Activated gamma-delta T cell (primary cell): ENCODE data around the gene SASH3.
A peak's percentile ranks its signal among the peaks of the same experiment; 100 is the strongest.
"Not testable (repeated sequence)": the region's sequence is repeated elsewhere in the genome, so short reads cannot be mapped to it uniquely, and the experiment has no call there.

Source experiments
- DNase-seq: peaks from one replicate; lab custom pipeline; 2025; lab: John Stamatoyannopoulos, UW
- total RNA-seq, 2 donors: gene quantifications; one replicate each; lab custom pipeline; 2026; lab: John Stamatoyannopoulos, UW

Gene SASH3
- total RNA-seq = 146 to 250 reads per million in 2 donors

DNA sequence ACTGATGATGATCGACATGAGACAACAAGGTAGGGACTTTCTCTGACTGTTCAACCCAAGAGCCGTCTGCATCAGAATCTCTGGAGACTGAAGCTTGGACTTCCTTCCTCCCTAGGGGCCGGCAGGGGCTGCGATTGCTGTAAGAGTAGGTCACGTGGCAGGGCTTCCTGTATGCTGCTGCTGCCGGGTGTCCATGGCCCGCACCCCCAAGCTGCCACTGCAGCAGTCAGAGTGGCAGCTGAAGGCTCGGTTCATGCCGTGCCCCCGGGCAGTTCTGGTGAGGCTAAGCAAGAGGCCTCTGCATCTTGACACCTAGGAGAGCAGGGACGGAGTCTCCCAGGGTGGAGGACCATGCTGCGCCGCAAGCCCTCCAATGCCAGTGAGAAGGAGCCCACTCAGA, at the start of gene SASH3:
Gene SASH3, plus strand, starts transcription at position 203 of the 400 bp plus-strand sequence. Its CDS starts 149 bp downstream, at position 352.
- peak; percentile 39 for DNase-seq

DNA sequence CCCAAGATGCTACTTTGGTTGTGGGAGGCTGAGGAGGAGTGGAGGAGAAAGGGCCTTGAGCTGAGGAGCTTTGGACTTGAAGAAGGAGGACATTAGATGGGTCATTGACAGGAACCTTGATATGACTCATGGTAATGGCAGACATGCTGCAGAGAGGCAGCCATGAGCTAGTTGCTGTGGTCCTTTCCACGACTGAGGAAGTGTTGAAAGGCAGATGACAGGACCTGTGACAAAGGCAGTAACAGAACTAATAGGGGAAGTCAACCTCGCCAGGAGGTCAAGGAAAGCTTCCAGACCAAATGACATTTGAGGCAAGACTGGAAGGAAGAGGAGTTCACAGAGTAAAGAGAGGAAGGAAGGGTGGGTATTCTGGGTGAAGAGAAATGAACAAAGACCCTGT, 48.5 kb upstream of the SASH3 start:
- DNase-seq = no peak

DNA sequence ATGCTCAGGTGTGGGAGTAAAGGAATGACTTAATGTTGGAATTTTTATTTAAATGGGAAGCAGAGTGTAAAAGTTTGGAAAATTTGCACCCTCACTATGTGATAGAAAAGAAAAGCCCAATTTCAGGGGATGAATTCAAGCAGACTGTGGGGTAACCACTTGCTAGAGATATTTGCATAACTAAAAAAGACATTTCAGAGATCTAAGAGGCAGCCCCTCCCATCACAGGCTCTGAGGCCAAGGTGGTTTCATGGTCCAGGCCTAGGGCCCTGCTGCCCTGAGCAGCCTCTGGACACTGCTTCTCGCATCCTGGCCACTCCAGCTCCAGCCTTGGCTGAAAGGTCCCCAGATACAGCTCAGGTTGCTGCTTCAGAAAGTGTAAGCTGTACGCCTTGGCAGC, 46.9 kb upstream of the SASH3 start:
- no peak for DNase-seq

DNA sequence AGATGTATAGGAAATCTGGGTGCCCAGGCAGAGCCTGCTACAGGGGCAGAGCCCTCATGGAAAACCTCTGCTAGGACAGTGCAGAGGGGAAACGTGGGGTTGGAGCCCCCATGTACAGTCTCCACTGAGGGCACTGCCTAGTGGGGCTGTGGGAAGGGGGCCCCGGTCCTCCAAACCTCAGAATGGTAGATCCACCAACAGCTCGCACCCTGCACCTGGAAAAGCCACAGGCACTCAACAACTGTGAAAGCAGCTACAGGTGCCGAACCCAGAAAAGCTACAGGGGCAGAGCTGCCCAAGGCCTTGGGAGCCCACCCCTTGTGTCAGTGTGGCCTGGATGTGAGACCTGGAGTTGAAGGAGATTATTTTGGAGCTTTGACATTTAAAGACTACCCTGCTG, 46.4 kb upstream of the SASH3 start:
- no peak for DNase-seq

DNA sequence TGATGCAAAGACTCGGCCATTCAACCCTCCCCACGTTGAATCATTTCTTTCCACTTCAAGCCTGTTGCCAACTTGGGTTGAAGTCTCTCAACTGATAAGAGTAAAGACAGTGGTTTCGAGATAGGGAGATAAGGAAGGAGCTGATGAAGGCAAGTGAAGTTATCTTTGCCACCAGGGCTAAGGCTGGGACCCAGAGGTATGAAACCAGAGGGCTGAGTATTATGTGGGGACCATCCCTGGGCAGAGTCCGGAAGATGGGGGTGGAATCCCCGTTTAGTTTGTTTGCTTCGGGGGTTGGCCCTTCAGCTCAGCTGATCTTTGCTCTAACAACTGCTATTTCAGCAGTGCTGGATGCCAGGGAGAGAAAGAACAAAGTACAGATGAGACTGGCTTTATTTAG, 43.3 kb upstream of the SASH3 start:
- no peak for DNase-seq

DNA sequence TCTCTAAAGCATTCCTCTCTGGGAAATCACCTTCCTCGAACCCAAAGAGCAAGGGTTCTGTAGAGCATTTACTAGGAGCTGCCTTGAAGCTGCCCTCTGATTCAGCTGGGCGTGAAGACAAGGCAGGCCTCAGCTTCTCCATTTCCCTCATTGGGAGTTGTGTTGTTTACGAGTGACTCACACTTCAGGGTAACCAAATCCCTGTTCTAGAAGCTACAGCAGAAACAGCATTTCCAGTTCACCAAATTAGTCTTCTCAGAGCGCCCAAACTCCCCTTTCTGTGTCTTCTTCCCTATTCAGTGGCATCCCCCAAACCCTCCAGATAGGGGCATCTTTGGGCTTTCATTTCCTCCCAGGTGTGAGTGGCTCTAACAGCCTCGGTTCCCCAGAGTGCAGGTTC, 41.8 kb upstream of the SASH3 start:
- no peak for DNase-seq

DNA sequence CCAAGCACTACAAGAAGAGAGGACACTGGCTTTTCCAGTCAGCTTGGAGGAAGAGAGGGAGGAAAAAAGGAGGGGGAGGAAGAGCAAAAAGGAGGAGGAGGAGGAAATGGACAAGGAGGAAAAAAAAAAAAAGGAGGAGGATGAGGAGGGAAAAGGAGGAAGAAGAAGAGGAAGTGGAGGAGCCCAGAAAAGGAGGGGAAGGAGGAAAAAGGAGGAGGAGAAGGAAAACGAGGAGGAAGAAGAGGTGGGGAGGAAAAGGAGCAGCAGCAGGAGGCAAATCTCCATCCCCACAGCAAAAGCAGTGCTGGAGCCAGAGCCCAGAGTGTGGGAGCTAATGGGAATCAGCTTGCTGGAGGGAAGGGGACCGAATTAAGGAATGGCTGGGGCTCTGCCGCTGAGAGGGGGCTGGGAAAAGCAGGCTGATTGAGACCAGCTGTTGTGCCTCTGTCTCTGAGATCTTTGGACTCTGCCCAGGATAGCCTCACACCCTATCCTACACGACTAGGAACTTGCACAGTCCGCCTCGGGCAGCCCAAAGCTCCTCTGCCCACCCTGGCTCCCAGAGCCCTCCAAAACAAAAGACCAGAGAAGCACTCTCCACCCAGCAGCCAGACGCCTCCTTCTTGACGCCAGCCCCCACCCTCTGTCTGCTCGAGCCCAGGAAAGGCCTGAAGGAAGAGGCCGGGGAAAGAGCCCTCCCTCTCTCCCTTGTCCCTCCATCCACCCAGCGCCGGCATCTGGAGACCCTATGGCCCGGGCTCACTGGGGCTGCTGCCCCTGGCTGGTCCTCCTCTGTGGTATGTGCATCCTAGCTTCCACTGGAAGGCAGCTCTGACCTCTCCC, 41.1 kb upstream of the SASH3 start, which contains the start of gene XPNPEP2:
Gene XPNPEP2, plus strand, starts transcription at position 514 of the 843 bp plus-strand sequence. Its CDS starts 235 bp downstream, at position 749.
- DNase-seq = no peak

DNA sequence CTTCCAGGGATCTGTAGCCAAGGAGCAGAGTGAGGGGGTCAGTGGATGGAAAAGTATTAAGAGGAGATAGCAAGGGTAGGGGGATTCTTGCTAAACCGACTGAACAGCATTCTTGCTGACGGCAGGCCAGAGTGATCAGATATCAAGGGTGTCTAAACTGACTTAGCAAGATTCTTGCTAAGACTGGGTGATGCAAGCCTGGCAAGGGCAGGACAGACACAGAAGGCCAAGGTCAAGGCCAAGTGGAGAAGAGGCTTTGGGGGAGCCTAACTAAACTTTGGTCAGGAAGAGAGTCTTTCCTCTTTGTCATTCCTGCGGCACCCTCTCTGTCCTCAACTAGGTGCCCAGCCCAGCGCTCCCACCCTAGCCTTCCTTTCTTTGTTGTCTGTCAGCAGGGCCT, 40.2 kb upstream of the SASH3 start:
- no peak for DNase-seq

DNA sequence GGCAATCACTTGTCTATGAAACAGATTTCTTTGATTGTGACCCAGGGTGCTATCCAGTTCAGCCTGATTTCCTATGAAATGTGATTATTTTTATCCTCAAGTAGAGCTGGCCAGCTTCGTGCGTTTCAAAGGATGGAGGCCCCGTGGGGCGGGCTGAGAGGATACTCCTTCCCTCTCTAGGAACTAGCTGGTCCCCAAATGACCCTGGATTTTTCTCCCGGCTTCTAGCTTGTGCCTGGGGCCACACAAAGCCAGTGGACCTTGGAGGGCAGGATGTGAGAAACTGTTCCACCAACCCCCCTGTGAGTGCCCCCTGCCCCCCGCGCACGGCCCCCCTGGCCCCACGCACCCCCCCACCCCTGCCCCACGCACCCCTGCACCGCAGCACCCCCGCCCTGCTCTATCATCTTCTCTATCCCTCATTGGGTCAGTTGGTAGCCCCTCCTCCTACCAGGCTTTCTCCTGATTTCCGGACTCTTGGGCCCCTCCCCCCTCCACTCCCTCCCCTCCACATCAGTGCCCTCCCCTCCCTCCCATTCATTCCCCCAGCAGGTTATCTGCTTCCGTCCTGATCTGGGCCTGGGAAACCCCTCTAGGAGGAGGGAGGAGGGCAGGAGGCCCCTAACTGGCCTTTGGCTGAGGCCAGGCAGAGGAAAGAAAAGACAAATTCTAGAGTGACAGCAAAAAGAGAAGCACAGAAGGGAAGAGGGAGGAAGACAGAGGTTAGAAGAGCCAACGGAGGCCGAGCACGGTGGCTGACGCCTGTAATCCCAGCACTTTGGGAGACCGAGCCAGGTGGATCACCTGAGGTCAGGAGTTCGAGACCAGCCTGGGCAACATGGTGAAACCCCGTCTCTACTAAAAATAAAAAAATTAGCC, 37.6 kb upstream of the SASH3 start:
- DNase-seq = no peak

DNA sequence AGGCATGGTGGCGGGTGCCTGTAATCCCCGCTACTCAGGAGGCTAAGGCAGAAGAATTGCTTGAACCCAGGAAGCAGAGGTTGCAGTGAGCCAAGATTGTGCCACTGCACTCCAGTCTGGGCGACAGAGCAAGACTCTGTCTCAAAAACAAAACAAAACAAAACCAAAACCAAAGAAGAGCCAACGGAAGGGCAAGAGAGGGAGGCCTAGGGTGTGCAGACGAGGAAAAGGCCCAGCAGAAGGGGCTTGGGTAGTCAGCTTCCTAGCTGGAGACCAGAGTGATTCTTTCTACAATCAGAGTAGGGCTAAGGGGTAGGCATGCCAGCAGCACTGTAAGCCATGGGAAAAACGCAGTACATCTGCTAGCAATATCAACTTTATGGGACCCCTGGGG, 37.0 kb upstream of the SASH3 start:
- not testable (repeated sequence) for DNase-seq

DNA sequence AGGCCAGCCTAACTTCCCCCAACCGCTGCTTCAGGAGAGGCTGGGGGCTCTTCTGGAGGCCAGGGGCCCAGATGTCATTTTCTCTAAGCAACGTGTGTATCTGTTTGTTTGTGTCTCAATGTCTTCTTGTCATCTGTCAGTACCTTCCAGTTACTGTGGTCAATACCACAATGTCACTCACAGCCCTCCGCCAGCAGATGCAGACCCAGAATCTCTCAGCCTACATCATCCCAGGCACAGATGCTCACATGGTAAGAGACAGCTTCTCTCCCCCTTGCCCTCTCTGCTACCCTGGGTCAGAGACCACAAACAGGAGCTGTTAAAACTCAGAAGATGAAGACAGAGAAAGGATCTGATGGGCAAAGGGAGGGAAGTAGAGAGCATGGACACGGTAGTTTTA, 35.9 kb upstream of the SASH3 start:
- no peak for DNase-seq

DNA sequence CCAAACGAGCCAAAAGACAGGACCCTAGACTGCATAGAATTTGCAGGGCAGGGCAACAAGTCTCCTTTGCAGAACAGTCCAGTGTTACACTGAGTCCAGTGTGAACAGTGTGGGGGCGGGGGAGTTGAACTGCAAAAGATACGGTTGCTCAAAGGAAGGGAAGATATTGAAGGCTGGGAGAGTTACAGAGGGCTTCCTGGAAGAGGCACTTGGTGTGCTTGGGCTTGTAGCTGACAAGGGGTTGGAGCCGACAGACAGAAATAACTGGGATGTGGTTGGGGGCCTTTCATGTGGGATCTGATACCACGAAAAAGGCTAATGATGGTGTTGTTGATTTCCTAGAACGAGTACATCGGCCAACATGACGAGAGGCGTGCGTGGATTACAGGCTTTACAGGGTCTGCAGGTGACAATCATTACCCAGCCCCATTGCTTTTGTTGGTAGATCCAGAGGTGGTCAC, 34.9 kb upstream of the SASH3 start:
- no peak for DNase-seq

DNA sequence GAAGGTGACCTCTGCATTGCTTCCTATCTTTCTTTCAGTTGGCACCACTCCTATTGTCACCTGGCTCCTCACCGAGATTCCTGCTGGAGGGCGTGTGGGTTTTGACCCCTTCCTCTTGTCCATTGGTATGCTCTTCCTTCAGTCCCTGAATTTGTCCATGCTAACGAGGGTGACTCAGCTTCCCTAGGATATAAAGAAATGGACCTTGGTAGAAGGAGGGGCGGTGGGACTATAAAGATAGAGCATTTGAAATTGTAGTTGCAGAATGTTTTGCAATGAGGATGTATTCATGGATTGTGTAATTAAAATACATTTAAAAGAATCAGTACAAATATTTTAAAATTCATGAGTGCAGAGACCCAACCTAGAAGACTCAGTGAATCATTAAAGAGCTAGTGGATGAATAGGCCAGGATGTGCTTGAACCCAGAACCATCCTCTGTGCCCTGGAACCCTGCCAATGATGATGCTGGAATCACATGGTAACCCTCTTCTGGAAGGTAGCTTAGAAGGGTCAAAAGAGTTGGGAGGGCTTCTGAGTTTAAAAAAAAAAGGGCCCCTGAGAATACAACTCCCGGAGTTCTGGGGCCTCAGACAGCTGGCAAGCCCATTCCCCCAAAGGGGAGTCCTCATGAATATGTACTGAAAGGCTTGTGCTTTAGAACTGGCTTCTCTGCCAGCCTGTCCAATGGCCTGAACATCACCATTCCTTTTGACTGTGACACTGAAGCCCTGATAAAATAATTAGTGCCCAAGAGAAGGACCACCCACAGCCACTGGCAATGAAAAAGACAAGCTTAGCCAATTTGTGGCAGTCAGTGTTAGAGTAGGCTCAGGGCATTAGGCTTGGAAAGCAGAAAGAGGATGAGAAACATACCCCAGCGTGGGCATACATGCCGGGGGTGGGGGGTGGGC, 32.9 kb upstream of the SASH3 start:
- DNase-seq = no peak

DNA sequence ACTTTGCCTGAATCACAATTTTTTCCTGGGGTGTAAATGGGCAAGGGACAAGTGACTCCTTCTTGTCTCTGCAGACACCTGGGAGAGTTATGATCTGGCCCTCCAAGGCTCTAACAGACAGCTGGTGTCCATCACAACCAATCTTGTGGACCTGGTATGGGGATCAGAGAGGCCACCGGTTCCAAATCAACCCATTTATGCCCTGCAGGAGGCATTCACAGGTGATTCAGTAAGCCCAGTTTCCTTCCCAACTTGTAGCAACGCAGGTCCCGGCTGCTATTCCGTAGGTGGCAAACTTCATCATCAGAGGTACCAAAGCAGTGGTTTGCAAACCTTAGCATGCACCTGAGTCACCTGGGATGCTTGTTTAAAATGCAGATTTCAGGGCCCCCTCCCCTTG, 32.2 kb upstream of the SASH3 start:
- DNase-seq = no peak

DNA sequence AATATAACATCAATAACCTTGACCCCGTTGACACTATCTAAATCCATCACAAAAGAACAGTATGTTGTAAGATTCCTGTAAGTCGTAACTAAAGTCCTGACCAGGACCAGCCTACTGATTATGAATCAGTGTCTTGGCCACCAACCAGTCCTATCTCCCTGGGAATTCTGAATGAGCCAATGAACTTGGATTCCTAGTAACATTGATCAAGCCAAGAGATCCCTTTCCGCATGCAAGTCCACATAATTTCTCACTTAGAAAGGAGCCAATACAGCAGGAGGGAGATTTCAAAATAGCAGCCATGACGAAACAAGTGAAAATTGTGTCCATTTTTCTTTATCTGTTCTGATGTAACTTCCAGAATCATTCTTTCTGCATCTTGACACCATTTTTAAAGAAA, 31.4 kb upstream of the SASH3 start:
- DNase-seq = no peak

DNA sequence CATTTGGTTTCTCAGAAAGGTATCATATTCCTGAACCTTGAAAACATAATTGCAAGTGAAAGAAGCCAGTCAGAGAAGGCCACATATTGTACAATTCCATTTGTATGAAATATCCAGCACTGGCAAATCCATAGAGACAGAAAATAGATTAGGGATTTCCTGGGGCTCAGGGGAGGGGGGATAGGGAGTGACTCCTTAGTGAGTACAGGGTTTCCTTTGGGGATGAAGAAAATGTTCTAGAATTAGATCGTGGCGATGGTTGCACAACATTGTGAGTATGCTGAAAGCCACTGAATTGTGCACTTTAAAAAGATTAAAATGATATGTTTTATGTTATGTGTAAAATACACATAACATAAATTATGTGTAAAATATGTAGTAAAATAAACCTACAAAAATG, 30.7 kb upstream of the SASH3 start:
- no peak for DNase-seq

DNA sequence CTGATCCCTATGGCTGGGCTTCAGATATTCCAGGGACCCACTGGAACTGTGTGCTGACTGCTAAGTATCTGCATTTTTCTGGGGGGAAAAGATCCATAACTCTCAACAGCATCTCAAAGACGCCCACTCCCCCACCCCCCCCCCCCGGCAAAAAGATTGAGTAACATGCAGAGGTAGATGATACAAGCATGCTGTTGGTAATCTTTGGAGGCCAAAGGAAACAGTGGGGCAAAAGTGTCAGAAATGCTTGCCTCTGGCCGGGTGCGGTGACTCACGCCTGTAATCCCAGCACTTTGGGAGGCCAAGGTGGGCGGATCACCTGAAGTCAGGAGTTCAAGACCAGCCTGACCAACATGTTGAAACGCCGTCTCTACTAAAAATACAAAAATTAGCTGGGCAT, 28.8 kb upstream of the SASH3 start:
- DNase-seq = no peak

DNA sequence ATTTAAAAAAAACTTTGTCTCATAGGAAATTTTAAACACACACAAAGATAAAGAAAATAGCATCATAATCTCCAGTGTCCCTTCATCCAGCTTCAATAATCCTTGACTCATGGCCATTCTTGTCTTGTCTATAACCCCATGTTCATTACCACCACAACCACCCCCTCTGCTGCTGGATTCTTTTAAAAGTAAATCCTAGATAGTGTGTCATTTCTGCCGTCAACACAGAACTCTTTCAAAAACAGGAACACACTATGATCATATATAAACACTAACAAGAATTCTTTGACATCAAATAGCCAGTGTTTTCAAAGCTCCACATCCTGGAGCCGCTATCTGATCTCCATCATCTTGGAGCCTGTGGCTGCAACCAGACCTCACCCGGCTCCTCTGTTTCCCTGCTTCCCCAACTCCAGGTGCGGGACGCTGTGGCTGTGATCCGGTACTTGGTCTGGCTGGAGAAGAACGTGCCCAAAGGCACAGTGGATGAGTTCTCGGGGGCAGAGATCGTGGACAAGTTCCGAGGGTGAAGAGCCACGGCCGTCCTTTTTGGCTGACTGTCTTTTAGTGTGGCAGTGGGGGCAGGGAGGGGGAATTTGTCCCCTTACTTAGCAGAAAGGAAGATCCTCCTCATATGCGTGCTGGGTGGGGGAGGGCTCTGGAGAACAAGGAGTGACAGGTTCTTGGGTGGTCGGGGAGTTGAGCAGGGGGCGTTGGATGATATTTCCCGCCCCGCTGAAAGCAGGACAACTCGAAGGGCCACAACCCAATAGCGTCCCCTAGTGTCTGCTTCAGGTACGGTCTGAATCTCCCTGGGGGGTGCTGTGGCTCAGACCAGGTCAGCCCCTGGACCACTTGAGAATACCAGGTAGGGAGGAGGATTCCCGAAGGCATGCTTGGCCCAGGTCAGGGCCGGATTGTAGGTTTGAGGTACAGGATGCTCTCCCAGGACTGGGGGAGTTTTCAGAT, 25.4 kb upstream of the SASH3 start:
- DNase-seq = no peak

DNA sequence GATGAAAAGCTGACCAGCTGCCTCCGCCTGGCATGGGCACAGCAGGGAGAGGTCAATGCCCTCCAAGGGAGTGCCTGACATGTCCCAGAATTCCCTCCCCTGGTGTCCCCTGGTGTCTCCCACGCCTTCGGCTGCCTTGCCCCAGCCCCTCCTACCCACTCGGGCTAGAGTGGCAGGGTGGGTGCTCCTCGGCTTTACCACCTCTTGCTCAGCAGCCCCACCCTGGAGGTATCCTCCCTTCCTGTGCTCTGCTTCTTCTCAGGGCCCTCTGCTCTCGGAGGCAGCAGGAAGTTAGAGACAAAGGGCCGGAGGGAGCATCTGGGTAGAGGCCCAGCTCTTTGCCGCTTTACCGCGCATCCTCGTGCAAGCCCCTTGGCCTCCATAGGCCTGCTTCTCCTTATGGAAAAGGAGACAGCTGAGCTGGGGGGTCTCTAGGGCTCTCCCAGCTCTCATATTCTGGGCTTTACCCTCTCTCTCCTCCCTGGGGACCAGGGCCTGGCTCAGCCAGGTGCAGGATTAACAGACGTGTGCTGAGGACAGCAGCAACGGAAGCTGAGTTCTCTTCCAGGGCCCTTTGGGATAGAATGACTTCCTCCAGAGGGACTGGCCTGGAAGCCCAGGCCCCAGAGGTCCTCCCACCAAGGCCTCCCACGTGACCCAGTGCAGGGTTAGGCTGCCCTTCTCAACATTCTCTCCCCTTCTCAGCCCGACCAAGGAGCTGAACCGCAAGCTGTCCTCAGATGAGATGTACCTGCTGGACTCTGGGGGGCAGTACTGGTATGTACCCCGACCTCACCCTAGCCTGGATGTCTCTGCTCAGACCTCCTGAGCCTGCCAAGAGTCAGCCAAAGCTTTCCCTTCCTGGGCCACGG, 23.7 kb upstream of the SASH3 start:
- no peak for DNase-seq
